MM.1S (cell line): ENCODE results near the gene DCTN2.
"Not testable (repeated sequence)": the region's sequence is repeated elsewhere in the genome, so short reads cannot be mapped to it uniquely, and the experiment has no call there.

Experiments used
- DNase-seq: peaks from one replicate; pipeline ENCODE4 v3.0.0-alpha.2; 2015
- H2AFZ ChIP-seq: fragments of 300-600 bp; sonication (generic); 2 replicates; pipeline ENCODE4 v1.6.0; 2016; ENCODE audit warnings: antibody characterized with exemption, low read length
- H3F3A ChIP-seq: fragments of 300-600 bp; sonication (generic); 2 replicates; pipeline ENCODE4 v1.6.1; 2016; ENCODE audit warnings: mild to moderate bottlenecking, antibody characterized with exemption, low read length, moderate library complexity, mixed read lengths; ENCODE audit not compliant: insufficient read depth
- H3K27ac ChIP-seq: fragments of 300-600 bp; sonication (generic); 2 replicates; pipeline ENCODE4 v1.5.1; 2016; ENCODE audit warnings: mild to moderate bottlenecking, low read length
- H3K27me3 ChIP-seq: fragments of 300-600 bp; sonication (generic); replicated peaks from 2 replicates; pipeline ENCODE4 v1.6.0; 2016; ENCODE audit warnings: low read length; ENCODE audit not compliant: insufficient read depth
- H3K36me3 ChIP-seq: fragments of 300-600 bp; sonication (generic); replicated peaks from 2 replicates; pipeline ENCODE4 v1.6.1; 2016; ENCODE audit warnings: mild to moderate bottlenecking, low read length, mixed read lengths; ENCODE audit not compliant: insufficient read depth
- H3K4me1 ChIP-seq: fragments of 300-600 bp; sonication (generic); 2 replicates; pipeline ENCODE4 v1.6.1; 2016; ENCODE audit warnings: low read length, mixed read lengths
- H3K4me2 ChIP-seq: fragments of 300-600 bp; sonication (generic); 2 replicates; pipeline ENCODE4 v1.6.0; 2016; ENCODE audit warnings: low read depth, low read length
- H3K4me3 ChIP-seq: fragments of 300-600 bp; sonication (generic); 2 replicates; pipeline ENCODE4 v1.5.1; 2016; ENCODE audit warnings: low read length, mixed read lengths
- H3K79me2 ChIP-seq: fragments of 300-600 bp; sonication (generic); 2 replicates; pipeline ENCODE4 v1.6.1; 2016; ENCODE audit warnings: mixed run types, low read length, mixed read lengths
- H3K9ac ChIP-seq: fragments of 300-600 bp; sonication (generic); 2 replicates; pipeline ENCODE4 v1.6.1; 2016; ENCODE audit warnings: low read length, mixed read lengths
- H3K9me2 ChIP-seq: fragments of 300-600 bp; sonication (generic); replicated peaks from 2 replicates; pipeline ENCODE4 v1.6.1; 2016; ENCODE audit warnings: mild to moderate bottlenecking, low read length, mixed read lengths; ENCODE audit not compliant: insufficient read depth
- H3K9me3 ChIP-seq: fragments of 300-600 bp; sonication (generic); replicated peaks from 2 replicates; pipeline ENCODE4 v1.6.1; 2016; ENCODE audit warnings: mild to moderate bottlenecking, low read length, mixed read lengths; ENCODE audit not compliant: insufficient read depth
- H4K20me1 ChIP-seq: fragments of 300-600 bp; sonication (generic); 2 replicates; pipeline ENCODE4 v1.6.1; 2016; ENCODE audit warnings: mild to moderate bottlenecking, low read length, moderate library complexity, mixed read lengths; ENCODE audit not compliant: insufficient read depth
- CTCF ChIP-seq: fragments of 300-600 bp; sonication (generic); IDR thresholded peaks from 2 replicates; pipeline ENCODE4 v1.5.1; 2016; ENCODE audit warnings: antibody characterized with exemption, low read length, mixed read lengths
- EZH2 ChIP-seq: fragments of 300-600 bp; sonication (generic); optimal IDR thresholded peaks from 2 replicates; pipeline ENCODE3; 2017; ENCODE audit warnings: low read depth, mild to moderate bottlenecking, antibody characterized with exemption, low read length, mixed read lengths
- EZH2phosphoT487 ChIP-seq: fragments of 300-600 bp; sonication (generic); IDR thresholded peaks from 2 replicates; pipeline ENCODE4 v1.6.1; 2018; ENCODE audit warnings: antibody characterized with exemption, low read length

The DCTN2 gene

GRCh38 chr12:57564178-57564740, 17.3 kb upstream of the DCTN2 start:
- no peak overlapping the region for H3K27ac ChIP-seq
- H3K36me3 ChIP-seq = no peaks in the 10 kb centered on the region
- no peaks in the 10 kb centered on the region for H3K9me2 ChIP-seq
- no peaks in the 10 kb centered on the region for H3K4me1 ChIP-seq
- H3K4me3 ChIP-seq = no peak overlapping the region
- TF ChIP-seq EZH2 (no peak), CTCF (no peak), EZH2phosphoT487 (no peak)
- no peaks in the 10 kb centered on the region for H4K20me1 ChIP-seq
- H3K9me3 ChIP-seq = no peaks in the 10 kb centered on the region
- H3F3A ChIP-seq = no peaks in the 10 kb centered on the region
- no peak for DNase-seq
- no peaks in the 10 kb centered on the region for H3K79me2 ChIP-seq
- H2AFZ ChIP-seq = no peak overlapping the region
- 0 out of 2 replicates have a peak, but pooled peaks cover 3% of the 10 kb centered on the region for H3K27me3 ChIP-seq
- H3K4me2 ChIP-seq = no peak overlapping the region
- no peak overlapping the region for H3K9ac ChIP-seq

- TF ChIP-seq EZH2phosphoT487 = no peak
- TF ChIP-seq CTCF = no peak
- no peak for TF ChIP-seq EZH2
- Histone ChIP-seq H3K4me2 (no peak overlapping the region), H3K9me3 (no peaks in the 10 kb centered on the region)
Measured at GRCh38 chr12:57563358-57563757, 16.4 kb upstream of the DCTN2 start.

GRCh38 chr12:57561117-57561516, 14.1 kb upstream of the DCTN2 start:
- H3K27ac ChIP-seq, DNase-seq, H3K4me3 ChIP-seq, H3K9me3 ChIP-seq, H3K9me2 ChIP-seq, H3K27me3 ChIP-seq, H4K20me1 ChIP-seq, H3K79me2 ChIP-seq, H3K9ac ChIP-seq, H3K36me3 ChIP-seq, H3K4me1 ChIP-seq, H3K4me2 ChIP-seq, H3F3A ChIP-seq, H2AFZ ChIP-seq: not testable (repeated sequence)

More at GRCh38 chr12:57563358-57563757, 16.4 kb upstream of the DCTN2 start:
- Histone ChIP-seq H3K4me1 (no peaks in the 10 kb centered on the region), H3K27ac (no peak overlapping the region), H3K36me3 (no peaks in the 10 kb centered on the region), H3K9me2 (no peaks in the 10 kb centered on the region), H3K27me3 (0 out of 2 replicates have a peak, but pooled peaks cover 3% of the 10 kb centered on the region), H3F3A (no peaks in the 10 kb centered on the region), H2AFZ (no peak overlapping the region), H3K79me2 (no peaks in the 10 kb centered on the region), H4K20me1 (no peaks in the 10 kb centered on the region), H3K9ac (no peak overlapping the region), H3K4me3 (no peak overlapping the region)
- DNase-seq = no peak

GRCh38 chr12:57560516-57560915, 13.5 kb upstream of the DCTN2 start:
- TF ChIP-seq EZH2phosphoT487 (no peak), EZH2 (no peak), CTCF (no peak)
- no peaks in the 10 kb centered on the region for H3K9me2 ChIP-seq
- H3K4me3 ChIP-seq = no peak overlapping the region
- no peak overlapping the region for H3K27ac ChIP-seq
- H3K36me3 ChIP-seq = no peaks in the 10 kb centered on the region
- no peaks in the 10 kb centered on the region for H3K4me1 ChIP-seq
- no peak overlapping the region for H3K9ac ChIP-seq
- H3K27me3 ChIP-seq = 0 out of 2 replicates have a peak, but pooled peaks cover 3% of the 10 kb centered on the region
- DNase-seq = no peak
- no peaks in the 10 kb centered on the region for H3K79me2 ChIP-seq
- H3K4me2 ChIP-seq = no peak overlapping the region
- no peak overlapping the region for H2AFZ ChIP-seq
- H3K9me3 ChIP-seq = no peaks in the 10 kb centered on the region
- H3F3A ChIP-seq = no peaks in the 10 kb centered on the region
- H4K20me1 ChIP-seq = no peaks in the 10 kb centered on the region
